Endothelial cell of umbilical vein (primary cell): ENCODE data around the gene KIF1B.

Experiments
- CTCF ChIP-seq, 2 donors: IDR thresholded peaks; 1 replicate in 1 of 2; 2 replicates in 1 of 2; pipeline ENCODE4 v1.5.1; 2011; ENCODE audit warnings: low read length in 2 of 2, mild to moderate bottlenecking in 2 of 2, moderate library complexity in 2 of 2, control low read depth in 1 of 2, inconsistent platforms in 1 of 2, low read depth in 1 of 2; ENCODE audit not compliant: insufficient read depth in 1 of 2; ENCODE audit errors: extremely low read depth in 1 of 2
- EZH2 ChIP-seq: IDR thresholded peaks from 2 replicates; pipeline ENCODE4 v1.6.1; 2012; ENCODE audit warnings: borderline replicate concordance, low read depth, mild to moderate bottlenecking, moderate library complexity, low read length, inconsistent platforms; ENCODE audit not compliant: severe bottlenecking
- FOS ChIP-seq: IDR thresholded peaks from 2 replicates; pipeline ENCODE4 v1.6.1; 2011; ENCODE audit warnings: mild to moderate bottlenecking, low read length, moderate library complexity, borderline replicate concordance; ENCODE audit not compliant: insufficient read depth
- GATA2 ChIP-seq: IDR thresholded peaks from 2 replicates; pipeline ENCODE4 v1.7.0; 2011; ENCODE audit warnings: low read depth, mild to moderate bottlenecking, moderate library complexity, mixed read lengths, low read length; ENCODE audit not compliant: insufficient read length, insufficient read depth
- JUN ChIP-seq: IDR thresholded peaks from 2 replicates; pipeline ENCODE4 v1.6.1; 2011; ENCODE audit warnings: borderline replicate concordance, low read depth; ENCODE audit not compliant: insufficient read length, insufficient read depth
- MAX ChIP-seq: IDR thresholded peaks from 2 replicates; pipeline ENCODE4 v1.6.1; 2011; ENCODE audit not compliant: insufficient read depth, insufficient read length
- MYC ChIP-seq: IDR thresholded peaks from one replicate; pipeline ENCODE4 v1.6.1; 2011; ENCODE audit warnings: mild to moderate bottlenecking, low read depth, low read length
- POLR2A ChIP-seq: IDR thresholded peaks from 2 replicates; pipeline ENCODE4 v1.6.1; 2012; ENCODE audit warnings: low read depth, mild to moderate bottlenecking, control low read depth, low read length
- POLR2AphosphoS5 ChIP-seq: IDR thresholded peaks from 2 replicates; pipeline ENCODE4 v1.6.1; 2012; ENCODE audit warnings: low read depth, mild to moderate bottlenecking, control low read depth, low read length, moderate library complexity; ENCODE audit not compliant: insufficient read depth

GRCh38 chr1:10263450-10264082 is 53.2 kb downstream of the KIF1B start:
- no peak for TF ChIP-seq POLR2A
- no peak for TF ChIP-seq CTCF (IDR thresholded peaks at IDR 0.05; ENCODE audit: extremely low read depth in 1 of 2, insufficient read depth in 1 of 2, low read depth in 1 of 2, low read length in 2 of 2)
- no peak for TF ChIP-seq POLR2AphosphoS5
- no peak for TF ChIP-seq EZH2
- TF ChIP-seq JUN = no peak
- TF ChIP-seq MYC = no peak
- TF ChIP-seq MAX = no peak
- no peak for TF ChIP-seq FOS
- TF ChIP-seq GATA2 = no peak
